HG03064 (cell line): ENCODE measurements around the gene DNAL1.
"Not testable (repeated sequence)": the region's sequence is repeated elsewhere in the genome, so short reads cannot be mapped to it uniquely, and the experiment has no call there.

Source experiments
- ATAC-seq: cut with Tn5 transposase; IDR thresholded peaks from one replicate; pipeline ENCODE4 v1.9.1; 2021; ENCODE audit warnings: low read depth; ENCODE audit not compliant: unreplicated experiment

DNAL1 gene

GRCh38 chr14:73644531-73645247 is at the start of gene DNAL1:
Gene DNAL1, plus strand, starts transcription at chr14:73644986. Its CDS starts 54 bp downstream, at chr14:73645040.
- peak; percentile 86 for ATAC-seq

- no peak for ATAC-seq
Measured at GRCh38 chr14:73599499-73599898, 45.3 kb upstream of the DNAL1 start.

GRCh38 chr14:73602994-73603393 is 41.8 kb upstream of the DNAL1 start:
- no peak for ATAC-seq

GRCh38 chr14:73606271-73606670 is 38.5 kb upstream of the DNAL1 start:
- ATAC-seq = no peak

- no peak for ATAC-seq
Measured at GRCh38 chr14:73607241-73607640, 37.5 kb upstream of the DNAL1 start.

GRCh38 chr14:73610687-73611086 is 34.1 kb upstream of the DNAL1 start:
- no peak for ATAC-seq

GRCh38 chr14:73612339-73613045 is 32.3 kb upstream of the DNAL1 start, which contains the start of gene ACOT6:
Gene ACOT6, plus strand, starts transcription at chr14:73612517. Its CDS starts 55 bp downstream, at chr14:73612572.
- ATAC-seq = peak; percentile 64

- no peak for ATAC-seq
Measured at GRCh38 chr14:73613046-73613383, 31.8 kb upstream of the DNAL1 start.

- no peak for ATAC-seq
Measured at GRCh38 chr14:73613419-73613963, 31.3 kb upstream of the DNAL1 start.

GRCh38 chr14:73616831-73617230 is 28.0 kb upstream of the DNAL1 start:
- ATAC-seq = no peak

- ATAC-seq = no peak
Measured at GRCh38 chr14:73619524-73619923, 25.3 kb upstream of the DNAL1 start.

GRCh38 chr14:73620268-73620667 is 24.5 kb upstream of the DNAL1 start:
- no peak for ATAC-seq

- ATAC-seq = no peak
Measured at GRCh38 chr14:73623504-73624054, 21.2 kb upstream of the DNAL1 start.

- no peak for ATAC-seq
Measured at GRCh38 chr14:73625706-73626105, 19.1 kb upstream of the DNAL1 start.

- no peak for ATAC-seq
Measured at GRCh38 chr14:73627151-73627558, 17.6 kb upstream of the DNAL1 start.

GRCh38 chr14:73630009-73630780 is 14.6 kb upstream of the DNAL1 start:
- no peak for ATAC-seq

GRCh38 chr14:73633116-73634010 is 11.4 kb upstream of the DNAL1 start:
- ATAC-seq = no peak

- ATAC-seq = no peak
Measured at GRCh38 chr14:73634011-73634833, 10.6 kb upstream of the DNAL1 start.

GRCh38 chr14:73636355-73636754 is 8.4 kb upstream of the DNAL1 start:
- ATAC-seq = not testable (repeated sequence)
